Measurements from ENCODE around the gene TOR2A.

Gene TOR2A

DNA sequence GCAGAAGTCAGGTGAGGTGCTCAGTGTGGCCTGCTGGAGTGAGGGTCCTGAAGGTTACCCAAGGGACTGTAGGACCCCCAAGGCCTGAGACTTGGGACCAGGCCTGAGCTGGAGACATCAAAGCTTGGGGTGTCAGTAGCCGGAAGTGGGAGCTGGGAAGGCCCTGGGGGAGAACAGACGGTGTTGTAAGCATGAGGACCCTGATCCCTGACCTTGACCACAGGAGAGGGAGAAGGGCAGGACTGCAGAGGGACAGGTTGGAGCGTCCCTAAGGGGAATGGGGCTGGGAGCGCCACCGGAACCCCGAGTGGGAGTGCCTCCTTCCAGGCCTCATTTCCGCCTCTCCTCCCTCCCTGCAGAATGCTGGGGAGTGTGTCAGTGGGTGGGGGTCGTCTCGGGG is 18.7 kb downstream of the TOR2A start:
- DNase-seq: no peak

- DNase-seq: peak; percentile 96
Measured at GRCh38 chr9:127715470-127716337, 19.4 kb downstream of the TOR2A start, which contains the start of the genes PTRH1 and TTC16. Gene PTRH1 (minus strand): TSS chr9:127715663. CDS start chr9:127715639, 24 bp downstream. Gene TTC16 (plus strand): TSS chr9:127716079. CDS start chr9:127716146, 67 bp downstream.

DNA sequence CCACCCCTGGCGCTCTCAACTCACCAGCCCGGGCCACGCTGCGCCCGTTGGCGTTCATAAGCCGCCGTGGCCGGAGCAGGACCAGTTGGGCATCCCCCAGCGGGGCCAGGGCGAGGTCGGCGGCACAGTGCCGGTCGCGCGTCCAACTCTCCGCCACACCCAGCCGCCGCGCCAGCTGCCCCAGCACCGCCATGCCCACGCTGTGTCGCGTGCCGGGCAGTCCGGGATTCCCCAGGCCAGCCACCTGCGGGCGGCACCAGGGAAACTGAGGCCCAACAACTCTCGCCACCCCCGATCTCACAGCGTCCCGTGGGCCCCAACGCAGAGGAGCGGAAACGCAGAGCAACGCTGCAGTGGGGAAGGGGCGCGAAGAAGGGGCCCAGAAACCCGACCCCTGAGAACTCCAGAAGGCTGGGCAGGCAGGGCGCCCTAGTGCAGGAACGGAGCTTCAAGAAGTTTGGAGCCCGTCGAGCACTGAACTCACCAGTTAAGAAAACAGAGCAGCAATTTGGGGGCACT is 20.1 kb downstream of the TOR2A start:
- DNase-seq: no peak

DNA sequence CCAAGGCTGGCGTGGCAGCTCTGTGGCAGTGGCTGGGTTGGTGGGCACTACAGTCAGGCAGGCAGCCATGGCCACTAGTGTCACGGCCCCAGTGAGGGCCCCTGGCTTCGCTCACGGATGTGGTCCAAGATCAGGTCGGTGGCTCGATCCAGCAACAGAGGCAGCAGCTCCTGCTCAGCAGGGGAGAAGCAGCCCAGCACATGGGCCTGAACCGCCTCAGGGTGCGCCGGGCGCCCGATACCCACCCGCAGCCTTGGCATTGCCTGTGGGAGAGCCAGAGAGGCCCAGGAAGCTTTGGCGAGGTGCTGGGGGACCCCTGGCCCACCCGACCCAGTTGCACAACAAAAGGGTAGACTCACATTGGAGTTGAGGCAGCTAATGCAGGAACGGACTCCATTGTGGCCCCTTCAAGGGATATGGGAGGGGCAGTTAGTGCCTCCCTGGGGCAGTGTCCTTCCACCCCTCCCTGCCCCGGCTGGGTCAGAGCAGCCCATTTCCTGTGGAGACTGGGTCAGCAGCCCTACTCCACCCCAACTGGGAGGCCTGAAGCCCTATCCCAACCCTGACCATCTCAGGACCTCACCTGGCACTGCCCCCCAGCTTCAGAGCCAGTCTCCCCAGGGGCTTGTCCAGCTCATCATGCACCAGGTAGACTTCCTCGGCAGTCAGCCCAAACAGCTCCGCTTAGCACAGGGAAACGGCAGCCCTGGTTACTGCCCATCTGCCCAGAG is 20.9 kb downstream of the TOR2A start:
- no peak for DNase-seq

- DNase-seq: no peak
Measured at GRCh38 chr9:127712867-127713266, 22.2 kb downstream of the TOR2A start.

DNA sequence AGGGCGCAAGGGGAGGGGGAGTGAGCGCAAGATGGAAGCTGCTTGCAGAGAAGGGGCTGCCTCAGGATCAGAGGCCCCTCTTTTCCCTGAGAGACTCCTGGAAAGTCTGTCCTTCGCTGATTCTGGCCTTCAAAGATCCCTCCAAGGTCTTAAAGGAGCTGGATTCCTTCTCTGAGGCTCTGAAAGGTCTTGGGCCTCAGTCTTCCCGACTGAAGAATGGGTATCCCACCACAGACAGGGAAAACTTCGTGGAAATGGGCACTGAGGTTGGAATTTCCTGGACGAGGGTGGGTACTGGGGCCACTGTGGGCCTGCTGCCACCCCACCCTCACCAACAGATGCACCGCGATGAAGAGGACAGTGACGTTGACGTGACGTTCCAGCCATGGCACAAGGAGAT is 22.7 kb downstream of the TOR2A start:
- DNase-seq: no peak

DNA sequence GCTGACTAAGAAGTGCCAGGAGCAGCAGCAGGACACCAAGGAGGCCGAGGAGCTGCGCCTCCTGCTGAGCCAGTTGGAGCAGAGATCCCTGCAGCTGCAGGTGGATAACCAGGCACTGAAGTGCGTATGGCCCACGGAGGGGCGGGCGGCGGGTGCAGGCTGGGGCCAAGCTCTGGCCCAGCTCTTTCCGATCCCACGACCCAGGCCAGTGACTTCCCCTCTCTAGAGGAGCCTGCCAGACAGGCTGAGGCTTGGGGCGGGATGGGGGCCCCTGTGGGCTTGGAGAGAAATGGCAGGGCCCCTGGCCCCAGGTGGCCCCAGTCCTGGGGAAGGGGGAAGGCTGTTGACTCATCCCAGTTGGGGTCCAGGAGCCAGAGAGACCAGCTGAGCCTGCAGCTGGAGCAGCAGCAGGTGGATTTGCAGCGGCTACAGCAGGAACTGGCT is 23.2 kb downstream of the TOR2A start:
- DNase-seq: no peak

- no peak for DNase-seq
Measured at GRCh38 chr9:127711226-127711701, 23.8 kb downstream of the TOR2A start.

DNA sequence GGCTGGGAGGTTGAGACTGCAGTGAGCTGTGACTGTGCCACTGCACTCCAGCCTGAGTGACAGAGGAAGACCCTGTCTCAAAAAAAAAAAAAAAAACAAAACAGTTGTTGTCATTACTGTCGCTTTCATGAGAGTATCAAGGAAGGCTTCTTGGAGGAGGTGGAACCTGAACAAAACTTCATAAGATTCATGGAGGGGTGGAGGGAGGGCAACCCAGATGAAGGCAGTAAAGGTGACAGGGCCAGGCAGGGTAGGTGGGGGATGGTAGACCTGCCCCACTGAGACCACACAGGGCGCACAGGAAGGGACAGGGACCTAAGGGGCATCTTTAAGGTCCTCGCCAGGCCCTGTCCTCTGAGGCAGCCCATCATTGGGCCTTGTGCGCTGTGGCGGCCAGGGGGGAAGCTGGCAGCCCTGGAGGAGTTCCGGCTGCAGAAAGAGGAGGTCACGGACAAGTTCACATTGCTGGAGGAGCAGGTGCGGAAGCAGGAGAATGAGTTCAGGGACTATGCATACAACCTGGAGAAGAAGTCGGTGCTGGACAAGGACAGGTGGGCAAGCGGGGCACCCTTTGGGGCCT is 24.8 kb downstream of the TOR2A start:
- no peak for DNase-seq

DNA sequence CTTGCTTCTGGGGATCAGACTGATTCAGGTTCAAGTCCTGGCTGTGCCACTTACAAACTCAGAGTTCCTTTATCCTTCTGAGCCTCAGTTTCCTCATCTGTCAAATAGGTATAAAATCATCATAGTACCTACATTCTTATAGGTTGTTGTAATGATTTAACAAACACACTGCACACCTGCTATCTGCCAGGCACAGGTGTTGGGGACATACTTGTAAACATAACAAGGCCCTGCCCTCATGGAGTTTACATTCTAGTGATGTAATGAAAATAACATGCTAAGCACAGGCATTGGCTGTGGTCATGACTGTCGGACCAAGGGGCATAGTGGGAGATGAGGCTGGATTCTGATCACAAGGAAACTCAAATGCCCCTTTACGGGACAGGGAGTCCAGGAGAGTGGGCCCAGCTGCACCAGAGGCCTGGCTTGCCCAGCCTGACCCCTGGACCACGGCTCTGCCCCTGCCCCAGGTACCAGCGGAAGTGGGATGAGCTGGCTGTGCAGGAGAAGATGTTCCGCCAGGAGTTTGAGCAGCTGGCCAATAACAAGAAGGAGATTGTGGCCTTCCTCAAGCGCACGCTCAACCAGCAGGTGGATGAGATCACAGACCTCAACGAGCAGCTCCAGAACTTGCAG is 26.0 kb downstream of the TOR2A start:
- DNase-seq: no peak

DNA sequence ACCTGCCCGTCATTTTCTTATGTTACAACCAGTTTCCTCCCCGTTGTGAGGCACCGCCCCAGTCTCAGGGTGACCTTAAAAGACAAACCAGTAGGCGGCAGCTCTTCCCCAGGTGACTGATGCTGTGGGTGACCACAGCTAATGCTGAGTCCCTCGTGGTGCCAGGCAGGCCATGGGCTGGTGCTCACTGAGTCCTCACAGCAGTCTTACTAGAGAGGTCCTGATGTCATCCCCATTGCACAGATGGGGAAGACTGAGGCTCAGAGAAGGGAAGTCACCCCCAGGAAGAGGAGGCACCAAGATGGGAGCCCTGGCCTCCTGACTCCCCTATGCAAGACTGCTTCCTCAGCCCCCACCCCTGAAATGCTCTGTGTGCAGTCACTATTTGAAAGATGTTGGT is 27.3 kb downstream of the TOR2A start:
- DNase-seq: no peak

DNA sequence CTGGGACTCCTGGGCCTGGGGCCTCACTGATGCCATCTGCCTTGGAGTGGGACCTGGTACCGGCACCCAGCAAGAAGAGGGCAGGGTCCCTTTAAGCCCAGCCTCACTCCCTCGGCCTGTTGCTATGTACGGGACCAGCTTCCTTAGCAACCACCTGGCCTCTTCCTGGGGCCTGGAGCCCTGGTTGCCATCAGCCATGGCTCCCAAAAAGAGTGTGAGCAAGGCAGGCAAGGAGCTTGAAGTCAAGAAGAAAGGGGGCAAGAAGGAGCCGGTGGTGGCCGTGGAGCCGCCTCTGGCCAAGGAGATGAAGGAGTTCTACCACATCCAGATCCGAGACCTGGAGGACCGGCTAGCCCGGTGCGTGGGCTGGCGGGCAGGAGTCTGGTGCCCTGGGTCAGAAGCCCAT is 28.3 kb downstream of the TOR2A start, which contains the start of gene CFAP157:
CFAP157 (plus strand) TSS at position 153 of the 406 bp plus-strand sequence; CDS start at position 197, 44 bp downstream.
- no peak for DNase-seq

GRCh38 chr9:127705577-127706379 is 29.3 kb downstream of the TOR2A start:
- DNase-seq: no peak

- DNase-seq: no peak
Measured at GRCh38 chr9:127703289-127703946, 31.7 kb downstream of the TOR2A start.

DNA sequence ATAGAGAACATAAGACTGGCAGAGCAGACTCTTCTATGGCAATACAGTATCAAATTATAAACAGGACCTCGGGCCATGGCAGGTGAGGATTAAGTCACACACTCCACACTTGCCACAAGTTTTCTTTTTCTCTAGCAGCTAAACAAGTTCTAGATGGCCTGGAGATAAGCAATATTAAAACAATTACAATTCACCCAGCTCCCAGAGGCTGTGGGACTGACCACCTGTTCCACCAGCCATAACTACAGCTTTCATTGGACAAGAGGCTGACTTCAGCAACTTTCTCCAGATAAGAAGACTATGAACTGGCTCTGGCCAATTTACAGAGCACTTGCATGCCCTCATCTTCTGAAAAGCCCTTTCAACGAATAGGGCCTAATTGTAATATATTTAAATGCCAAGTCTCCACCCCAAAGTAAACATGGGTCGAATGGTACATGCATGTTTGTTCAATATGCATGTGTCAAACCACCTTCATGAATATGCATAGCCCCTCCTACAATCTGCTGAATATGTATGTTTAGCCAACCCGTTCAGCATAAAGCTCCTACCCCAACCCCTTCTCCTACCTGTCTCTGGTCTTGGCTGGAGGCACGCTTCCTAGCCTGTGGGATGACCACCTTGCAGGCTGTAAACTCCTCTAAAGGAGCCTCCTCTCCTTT is 34.4 kb downstream of the TOR2A start:
- no peak for DNase-seq

GRCh38 chr9:127700140-127700539 is 35.0 kb downstream of the TOR2A start:
- no peak for DNase-seq

DNA sequence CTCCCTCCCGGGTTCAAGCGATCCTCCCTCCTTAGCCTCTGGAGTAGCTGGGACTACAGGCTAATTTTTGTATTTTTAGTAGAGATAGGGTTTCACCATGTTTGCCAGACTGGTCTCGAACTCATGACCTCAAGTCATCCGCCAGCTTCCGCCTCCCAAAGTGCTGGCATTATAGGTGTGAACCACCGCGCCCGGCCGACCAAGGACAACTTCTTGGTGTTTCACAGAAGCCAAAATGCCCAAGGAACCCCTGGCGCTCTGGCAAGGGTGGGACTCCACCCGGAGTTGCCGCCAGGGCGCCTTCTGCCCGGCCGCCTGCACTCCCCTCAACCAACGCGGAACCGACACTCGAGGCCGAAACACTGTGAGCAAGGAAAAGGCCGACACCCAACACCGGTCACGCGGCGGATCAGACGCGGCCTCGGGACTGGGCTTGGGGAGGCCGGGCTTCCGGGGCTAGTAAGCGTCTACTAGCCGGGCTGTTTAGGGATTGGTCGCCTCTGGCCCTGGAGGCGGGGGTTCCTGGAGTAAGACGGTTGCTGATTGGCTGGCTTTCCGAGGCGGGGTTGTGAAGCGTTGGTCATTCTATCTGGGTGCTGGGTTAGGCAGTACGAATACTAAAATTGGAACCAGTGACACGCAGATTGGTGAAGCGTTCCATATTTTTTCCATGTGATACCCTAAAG is 36.0 kb downstream of the TOR2A start:
- peak; percentile 11 for DNase-seq

DNA sequence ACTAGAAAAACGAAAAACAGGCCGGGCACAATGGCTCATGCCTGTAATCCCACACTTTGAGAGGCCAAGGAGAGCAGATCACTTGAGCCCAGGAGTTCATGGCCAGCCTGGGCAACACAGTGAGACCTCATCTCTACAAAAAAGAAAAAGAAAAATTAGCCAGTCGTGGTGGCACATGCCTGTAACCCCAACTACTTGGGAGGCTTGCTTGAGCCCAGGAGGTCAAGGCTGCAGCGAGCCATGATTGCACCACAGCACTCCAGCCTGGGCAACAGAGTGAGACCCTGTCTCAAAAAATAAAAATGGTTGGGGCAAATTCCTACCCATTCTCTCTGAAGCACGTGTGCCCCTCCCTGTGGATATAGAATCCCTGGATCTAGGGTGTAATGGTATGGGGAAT is 36.7 kb downstream of the TOR2A start:
- DNase-seq: no peak

- DNase-seq: no peak
Measured at GRCh38 chr9:127697575-127697974, 37.5 kb downstream of the TOR2A start.

All from HCEC 1CT (cell line).